Epithelial cell of prostate (primary cell): ENCODE measurements around the gene WIPF3.
A peak's percentile ranks its signal among the peaks of the same experiment; 100 is the strongest.

Experiments
- DNase-seq: peaks from one replicate; pipeline ENCODE4 v3.0.0-alpha.2; 2011; ENCODE audit warnings: low read depth, low spot score
- H3K27ac ChIP-seq: fragments of 450-650 bp; 2 replicates; pipeline ENCODE4 v1.5.1; 2017; ENCODE audit warnings: mild to moderate bottlenecking

WIPF3 gene

GRCh38 chr7:29843726-29844125, 37.4 kb downstream of the WIPF3 start:
- no peak overlapping the region for H3K27ac ChIP-seq
- DNase-seq, result no peak

- DNase-seq, result no peak
- no peak overlapping the region for H3K27ac ChIP-seq
These were observed 38.3 kb downstream of the WIPF3 start for GRCh38 chr7:29844559-29844958.

GRCh38 chr7:29847496-29847895, 41.2 kb downstream of the WIPF3 start:
- no peak overlapping the region for H3K27ac ChIP-seq
- DNase-seq, result no peak

GRCh38 chr7:29847916-29848315, 41.6 kb downstream of the WIPF3 start:
- H3K27ac ChIP-seq, result no peak overlapping the region
- DNase-seq, result no peak

- H3K27ac ChIP-seq, result no peak overlapping the region
- DNase-seq, result no peak
These were observed 42.6 kb downstream of the WIPF3 start for GRCh38 chr7:29848941-29849340.

GRCh38 chr7:29851487-29851886, 45.2 kb downstream of the WIPF3 start:
- no peak for DNase-seq
- H3K27ac ChIP-seq, result no peak overlapping the region

GRCh38 chr7:29852457-29852856, 46.1 kb downstream of the WIPF3 start:
- DNase-seq, result peak; percentile 2
- H3K27ac ChIP-seq, result no peak overlapping the region

GRCh38 chr7:29853072-29853471, 46.8 kb downstream of the WIPF3 start:
- no peak overlapping the region for H3K27ac ChIP-seq
- DNase-seq, result no peak

GRCh38 chr7:29853789-29854188, 47.5 kb downstream of the WIPF3 start:
- H3K27ac ChIP-seq, result no peak overlapping the region
- peak; percentile 5 for DNase-seq

- H3K27ac ChIP-seq, result no peak overlapping the region
- no peak for DNase-seq
These were observed 48.1 kb downstream of the WIPF3 start for GRCh38 chr7:29854257-29854938.

GRCh38 chr7:29857654-29858053, 51.3 kb downstream of the WIPF3 start:
- H3K27ac ChIP-seq, result no peak overlapping the region
- DNase-seq, result no peak

- no peak for DNase-seq
- no peak overlapping the region for H3K27ac ChIP-seq
These were observed 52.1 kb downstream of the WIPF3 start for GRCh38 chr7:29858191-29858951.

- no peak for DNase-seq
- H3K27ac ChIP-seq, result no peak overlapping the region
These were observed 52.8 kb downstream of the WIPF3 start for GRCh38 chr7:29859104-29859503.

GRCh38 chr7:29859524-29860185, 53.3 kb downstream of the WIPF3 start:
- DNase-seq, result no peak
- H3K27ac ChIP-seq, result no peak overlapping the region

GRCh38 chr7:29860186-29860585, 53.9 kb downstream of the WIPF3 start:
- no peak overlapping the region for H3K27ac ChIP-seq
- DNase-seq, result no peak

- no peak for DNase-seq
- no peak overlapping the region for H3K27ac ChIP-seq
These were observed 55.6 kb downstream of the WIPF3 start for GRCh38 chr7:29861884-29862283.

- DNase-seq, result no peak
- H3K27ac ChIP-seq, result no peak overlapping the region
These were observed 58.3 kb downstream of the WIPF3 start for GRCh38 chr7:29864656-29865055.

- DNase-seq, result no peak
- H3K27ac ChIP-seq, result no peak overlapping the region
These were observed 59.2 kb downstream of the WIPF3 start for GRCh38 chr7:29865526-29865925.

GRCh38 chr7:29866490-29866930, 60.2 kb downstream of the WIPF3 start:
- H3K27ac ChIP-seq, result no peak overlapping the region
- no peak for DNase-seq

- no peak for DNase-seq
- no peak overlapping the region for H3K27ac ChIP-seq
These were observed 65.6 kb downstream of the WIPF3 start for GRCh38 chr7:29871787-29872398.
